Adrenal gland (tissue), 5 donors: Measurements from ENCODE around the gene FBXL17.

Experiments
- POLR2A ChIP-seq, 2 donors: fragments of 450-650 bp; IDR thresholded peaks; one replicate each; pipeline ENCODE4 v1.6.1; 2017; ENCODE audit warnings: antibody characterized with exemption in 2 of 2, mild to moderate bottlenecking in 2 of 2, moderate library complexity in 1 of 2
- TF ChIP-seq, protein P1 (sequence below), 6 experiments: fragments of 450-650 bp in 4 of 6; fragments of 200-600 bp in 2 of 6; sonication (generic) in 1 of 6; IDR thresholded peaks; 1 replicate in 5 of 6; 2 replicates in 1 of 6; pipeline versions ENCODE4 v1.5.1 to v1.8.0; 2016 to 2021; ENCODE audit warnings: antibody characterized with exemption in 6 of 6, mild to moderate bottlenecking in 2 of 6, moderate library complexity in 1 of 6
- donor health status: DM: no; HTN: no; CAD: no.

DNA sequence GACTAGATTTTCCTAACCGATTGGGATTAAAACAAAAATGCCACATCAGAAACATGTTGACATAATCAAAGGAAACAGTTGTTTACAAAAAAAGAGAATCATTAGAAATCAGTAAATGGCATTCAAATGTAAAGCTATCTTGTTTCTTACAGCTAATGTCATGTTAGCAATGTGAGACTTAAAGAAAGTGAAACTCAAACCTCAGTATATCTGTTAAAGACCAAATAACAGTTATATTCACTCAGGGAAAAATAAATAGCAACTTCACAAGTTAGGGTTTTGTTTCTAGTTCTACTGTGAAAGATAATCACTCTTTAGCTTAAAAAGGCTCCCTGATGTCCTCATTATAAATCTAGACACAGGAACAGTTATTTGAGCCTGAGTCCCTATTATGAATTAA, 521.9 kb downstream of the FBXL17 start:
- TF ChIP-seq POLR2A (IDR thresholded peaks at IDR 0.05) = no peak
- TF ChIP-seq, protein P1, sequence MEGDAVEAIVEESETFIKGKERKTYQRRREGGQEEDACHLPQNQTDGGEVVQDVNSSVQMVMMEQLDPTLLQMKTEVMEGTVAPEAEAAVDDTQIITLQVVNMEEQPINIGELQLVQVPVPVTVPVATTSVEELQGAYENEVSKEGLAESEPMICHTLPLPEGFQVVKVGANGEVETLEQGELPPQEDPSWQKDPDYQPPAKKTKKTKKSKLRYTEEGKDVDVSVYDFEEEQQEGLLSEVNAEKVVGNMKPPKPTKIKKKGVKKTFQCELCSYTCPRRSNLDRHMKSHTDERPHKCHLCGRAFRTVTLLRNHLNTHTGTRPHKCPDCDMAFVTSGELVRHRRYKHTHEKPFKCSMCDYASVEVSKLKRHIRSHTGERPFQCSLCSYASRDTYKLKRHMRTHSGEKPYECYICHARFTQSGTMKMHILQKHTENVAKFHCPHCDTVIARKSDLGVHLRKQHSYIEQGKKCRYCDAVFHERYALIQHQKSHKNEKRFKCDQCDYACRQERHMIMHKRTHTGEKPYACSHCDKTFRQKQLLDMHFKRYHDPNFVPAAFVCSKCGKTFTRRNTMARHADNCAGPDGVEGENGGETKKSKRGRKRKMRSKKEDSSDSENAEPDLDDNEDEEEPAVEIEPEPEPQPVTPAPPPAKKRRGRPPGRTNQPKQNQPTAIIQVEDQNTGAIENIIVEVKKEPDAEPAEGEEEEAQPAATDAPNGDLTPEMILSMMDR (IDR thresholded peaks at IDR 0.05) = no peak
